GDM1 (cell line): ENCODE measurements around the gene ZNF681.
"Not testable (repeated sequence)": the region's sequence is repeated elsewhere in the genome, so short reads cannot be mapped to it uniquely, and the experiment has no call there.

Experiments used
- DNase-seq: peaks from one replicate; lab custom pipeline; 2025; lab: John Stamatoyannopoulos, UW

The ZNF681 gene

DNA sequence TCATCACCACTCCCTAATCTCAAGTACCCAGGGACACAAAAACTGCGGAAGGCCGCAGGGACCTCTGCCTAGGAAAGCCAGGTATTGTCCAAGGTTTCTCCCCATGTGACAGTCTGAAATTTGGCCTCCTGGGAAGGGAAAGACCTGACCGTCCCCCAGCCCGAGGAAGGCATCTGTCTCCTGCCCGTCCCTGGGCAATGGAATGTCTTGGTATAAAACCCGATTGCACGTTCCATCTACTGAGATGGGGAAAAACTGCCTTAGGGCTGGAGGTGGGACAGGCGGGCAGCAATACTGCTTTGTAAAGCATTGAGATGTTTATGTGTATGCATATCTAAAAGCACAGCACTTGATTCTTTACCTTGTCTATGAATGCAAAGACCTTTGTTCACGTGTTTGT lies 65.8 kb downstream of the ZNF681 start:
- not testable (repeated sequence) for DNase-seq
